ENCODE data around the gene KRT9.

The KRT9 gene

GRCh38 chr17:41536741-41537613 is 34.9 kb downstream of the KRT9 start:
- CTCF ChIA-PET: interaction anchor here (1.4 to 4.6 kb wide), 3 partner anchors 12 to 129 kb away, joined by 4 to 26 read pairs (median 6); no protein-coding TSS in a partner anchor
- no peak for DNase-seq (ENCODE audit: extremely low spot score)
- POLR2A ChIA-PET: no interaction called here
- no peak for TF ChIP-seq FOXK2 (IDR thresholded peaks at IDR 0.05)
- no peak for TF ChIP-seq L3MBTL2 (conservative IDR thresholded peaks at IDR 0.05)
- no peak for TF ChIP-seq ARNT (IDR thresholded peaks at IDR 0.05)
- no peak for TF ChIP-seq TARDBP (IDR thresholded peaks at IDR 0.05)
- TF ChIP-seq LEF1 (IDR thresholded peaks at IDR 0.05; ENCODE audit: borderline replicate concordance): no peak
- TF ChIP-seq FOXM1 (IDR thresholded peaks at IDR 0.05; ENCODE audit: borderline replicate concordance): no peak
- no peak for TF ChIP-seq HDGF (IDR thresholded peaks at IDR 0.05; ENCODE audit: borderline replicate concordance)
- no peak for TF ChIP-seq ZNF384 (IDR thresholded peaks at IDR 0.05)
- no peak for TF ChIP-seq NFRKB (IDR thresholded peaks at IDR 0.05)
- TF ChIP-seq ELF4 (IDR thresholded peaks at IDR 0.05): no peak
- no peak for TF ChIP-seq CTBP1 (IDR thresholded peaks at IDR 0.05; ENCODE audit: borderline replicate concordance)
- no peak for TF ChIP-seq PKNOX1 (IDR thresholded peaks at IDR 0.05)
- no peak for TF ChIP-seq SP1 (IDR thresholded peaks at IDR 0.05)

- TF ChIP-seq PKNOX1 (IDR thresholded peaks at IDR 0.05) (no peak), BHLHE40 (IDR thresholded peaks at IDR 0.05; ENCODE audit: borderline replicate concordance) (no peak), NFRKB (IDR thresholded peaks at IDR 0.05) (no peak), FOXK2 (IDR thresholded peaks at IDR 0.05) (no peak), SP1 (IDR thresholded peaks at IDR 0.05) (no peak), L3MBTL2 (conservative IDR thresholded peaks at IDR 0.05) (no peak), TARDBP (IDR thresholded peaks at IDR 0.05) (no peak), ARNT (IDR thresholded peaks at IDR 0.05) (no peak), LEF1 (IDR thresholded peaks at IDR 0.05; ENCODE audit: borderline replicate concordance) (no peak), CTBP1 (IDR thresholded peaks at IDR 0.05; ENCODE audit: borderline replicate concordance) (no peak), SUZ12 (IDR thresholded peaks at IDR 0.05) (no peak), FOXA1 (IDR thresholded peaks at IDR 0.05) (no peak), HDGF (IDR thresholded peaks at IDR 0.05; ENCODE audit: borderline replicate concordance) (no peak), ELF4 (IDR thresholded peaks at IDR 0.05) (no peak), ZNF384 (IDR thresholded peaks at IDR 0.05) (no peak), FOXM1 (IDR thresholded peaks at IDR 0.05; ENCODE audit: borderline replicate concordance) (no peak)
- ChIA-PET CTCF (interaction anchor here (0.5 to 4.6 kb wide), 3 partner anchors 13 to 214 kb away, joined by 4 to 26 read pairs (median 4); no protein-coding TSS in a partner anchor), POLR2A (interaction anchor here (1.4 kb wide), 1 partner anchor 152 kb away, joined by 3 read pairs; no protein-coding TSS in a partner anchor)
- no peak for DNase-seq (ENCODE audit: extremely low spot score)
Measured at GRCh38 chr17:41535764-41536481, 35.9 kb downstream of the KRT9 start.

- ChIA-PET POLR2A (interaction anchor here (1.2 to 1.4 kb wide), 2 partner anchors 8 to 153 kb away, joined by 3 read pairs; no protein-coding TSS in a partner anchor), CTCF (interaction anchor here (0.7 to 4.6 kb wide), 3 partner anchors 14 to 131 kb away, joined by 4 to 26 read pairs (median 4); no protein-coding TSS in a partner anchor)
- TF ChIP-seq CTBP1 (IDR thresholded peaks at IDR 0.05; ENCODE audit: borderline replicate concordance): no peak
- TF ChIP-seq FOXK2 (IDR thresholded peaks at IDR 0.05): no peak
- TF ChIP-seq HDGF (IDR thresholded peaks at IDR 0.05; ENCODE audit: borderline replicate concordance): no peak
- TF ChIP-seq BHLHE40 (IDR thresholded peaks at IDR 0.05; ENCODE audit: borderline replicate concordance): no peak
- TF ChIP-seq NFRKB (IDR thresholded peaks at IDR 0.05): no peak
- no peak for TF ChIP-seq ZNF384 (IDR thresholded peaks at IDR 0.05)
- no peak for TF ChIP-seq ELF4 (IDR thresholded peaks at IDR 0.05)
- TF ChIP-seq SP1 (IDR thresholded peaks at IDR 0.05): no peak
- no peak for TF ChIP-seq ARNT (IDR thresholded peaks at IDR 0.05)
- no peak for TF ChIP-seq SUZ12 (IDR thresholded peaks at IDR 0.05)
- no peak for TF ChIP-seq L3MBTL2 (conservative IDR thresholded peaks at IDR 0.05)
- no peak for TF ChIP-seq PKNOX1 (IDR thresholded peaks at IDR 0.05)
- TF ChIP-seq LEF1 (IDR thresholded peaks at IDR 0.05; ENCODE audit: borderline replicate concordance): no peak
- no peak for TF ChIP-seq FOXA1 (IDR thresholded peaks at IDR 0.05)
- DNase-seq (ENCODE audit: extremely low spot score): no peak
Measured at GRCh38 chr17:41534899-41535546, 36.8 kb downstream of the KRT9 start.

- POLR2A ChIA-PET: no interaction called here
- TF ChIP-seq SP1 (IDR thresholded peaks at IDR 0.05) (no peak), HDGF (IDR thresholded peaks at IDR 0.05; ENCODE audit: borderline replicate concordance) (no peak), BHLHE40 (IDR thresholded peaks at IDR 0.05; ENCODE audit: borderline replicate concordance) (no peak), ZNF384 (IDR thresholded peaks at IDR 0.05) (no peak), LEF1 (IDR thresholded peaks at IDR 0.05; ENCODE audit: borderline replicate concordance) (no peak), ELF4 (IDR thresholded peaks at IDR 0.05) (no peak), FOXA1 (IDR thresholded peaks at IDR 0.05) (no peak), ARNT (IDR thresholded peaks at IDR 0.05) (no peak), FOXK2 (IDR thresholded peaks at IDR 0.05) (no peak)
- no peak for DNase-seq (ENCODE audit: extremely low spot score)
- CTCF ChIA-PET: interaction anchor here (4.6 kb wide), 1 partner anchor 15 kb away, joined by 26 read pairs; no protein-coding TSS in a partner anchor
Measured at GRCh38 chr17:41533613-41534012, 38.2 kb downstream of the KRT9 start.

Data from HEK293T (cell line).